SKM-1 treated with dmso at 0.1 percent for 144 hours (cell line): ENCODE measurements around the gene MPIG6B.

ENCODE experiments used
- DNase-seq: peaks from one replicate; lab custom pipeline; 2025; ENCODE audit not compliant: unreplicated experiment; lab: John Stamatoyannopoulos, UW

Gene MPIG6B

DNA sequence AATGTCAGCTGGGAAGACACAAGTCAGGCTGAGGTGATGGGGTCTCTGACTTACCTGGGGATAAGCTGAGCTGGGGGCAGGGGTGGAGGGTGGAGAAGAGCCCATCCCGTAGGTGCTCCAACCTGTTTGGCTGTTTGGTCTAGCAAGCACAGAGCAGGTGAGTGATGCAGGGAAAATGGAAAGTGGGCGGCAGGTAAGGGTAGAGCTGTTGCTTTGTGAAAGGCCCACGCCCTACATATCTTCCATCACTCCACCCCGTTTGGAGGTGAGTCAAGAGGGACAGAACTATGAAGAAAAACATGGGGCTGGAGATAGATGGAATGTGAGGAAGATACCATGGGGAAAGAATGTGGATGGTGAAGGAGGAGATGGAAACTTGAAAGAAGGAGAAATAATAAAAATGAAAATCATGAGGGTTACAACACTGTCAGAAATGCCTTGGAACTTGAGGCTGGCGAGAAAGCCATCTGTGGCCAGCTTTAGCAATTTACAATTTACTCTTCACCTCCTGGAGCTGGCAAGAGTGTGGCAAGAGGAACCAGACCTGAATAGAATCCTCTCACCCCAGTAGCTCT is 2.9 kb upstream of the MPIG6B start:
- DNase-seq, result no peak

GRCh38 chr6:31721351-31722020 is 1.7 kb upstream of the MPIG6B start, which contains the start of gene LY6G6C:
LY6G6C (minus strand) TSS chr6:31721746; CDS start chr6:31721679, 67 bp downstream.
- no peak for DNase-seq

DNA sequence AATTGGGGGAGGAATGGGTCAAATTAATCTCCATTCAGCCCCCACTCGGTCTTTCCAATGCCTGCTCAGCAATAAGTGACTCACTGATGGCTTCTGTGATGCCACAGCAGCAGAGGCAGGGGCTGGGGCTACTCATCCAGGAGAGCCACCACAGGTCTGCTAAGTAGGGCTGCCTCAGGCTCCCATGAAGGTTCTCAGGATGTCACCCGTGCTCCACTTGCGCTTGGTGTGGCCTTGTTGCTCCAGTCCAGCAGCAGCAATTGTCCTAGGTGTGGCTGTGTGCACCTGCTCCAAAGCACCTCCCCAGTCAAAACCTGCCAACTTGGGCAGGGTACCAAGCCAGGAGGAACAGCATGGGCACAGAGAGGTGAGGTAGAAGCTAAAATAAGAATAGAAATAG is 1.0 kb upstream of the MPIG6B start:
- DNase-seq, result no peak

DNA sequence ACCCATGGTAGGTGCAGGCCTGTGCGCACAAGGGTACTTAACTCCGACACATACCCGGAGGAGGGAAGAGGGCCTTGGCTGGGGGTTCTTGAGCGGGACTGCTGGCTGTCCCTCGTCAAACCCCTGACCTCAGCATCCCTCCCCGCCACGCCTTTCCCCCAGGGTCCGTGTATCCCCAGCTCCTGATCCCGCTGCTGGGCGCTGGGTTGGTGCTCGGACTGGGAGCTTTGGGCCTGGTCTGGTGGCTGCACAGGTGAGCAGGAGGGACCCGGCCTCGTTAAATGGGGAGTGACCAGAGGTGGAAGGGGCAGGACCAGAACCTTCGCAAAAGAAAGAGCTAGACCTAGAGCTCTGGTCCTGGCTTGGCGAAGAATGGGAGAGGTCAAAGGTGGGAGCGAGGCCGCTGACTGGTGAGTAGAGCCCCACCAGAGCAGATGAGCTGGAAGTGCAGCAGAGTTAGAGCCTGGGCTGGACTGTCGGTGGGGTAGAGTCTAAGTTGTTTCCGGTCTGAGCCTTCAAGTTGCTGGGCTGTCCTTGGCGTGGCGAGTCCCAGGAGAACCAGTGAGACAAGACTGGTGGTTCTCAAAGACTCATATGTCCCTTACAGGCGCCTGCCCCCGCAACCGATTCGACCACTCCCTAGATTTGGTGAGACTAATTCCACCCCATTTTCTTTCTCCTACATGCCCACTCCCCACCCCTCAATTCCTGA is 963 bp downstream of the MPIG6B start:
- DNase-seq, result no peak

DNA sequence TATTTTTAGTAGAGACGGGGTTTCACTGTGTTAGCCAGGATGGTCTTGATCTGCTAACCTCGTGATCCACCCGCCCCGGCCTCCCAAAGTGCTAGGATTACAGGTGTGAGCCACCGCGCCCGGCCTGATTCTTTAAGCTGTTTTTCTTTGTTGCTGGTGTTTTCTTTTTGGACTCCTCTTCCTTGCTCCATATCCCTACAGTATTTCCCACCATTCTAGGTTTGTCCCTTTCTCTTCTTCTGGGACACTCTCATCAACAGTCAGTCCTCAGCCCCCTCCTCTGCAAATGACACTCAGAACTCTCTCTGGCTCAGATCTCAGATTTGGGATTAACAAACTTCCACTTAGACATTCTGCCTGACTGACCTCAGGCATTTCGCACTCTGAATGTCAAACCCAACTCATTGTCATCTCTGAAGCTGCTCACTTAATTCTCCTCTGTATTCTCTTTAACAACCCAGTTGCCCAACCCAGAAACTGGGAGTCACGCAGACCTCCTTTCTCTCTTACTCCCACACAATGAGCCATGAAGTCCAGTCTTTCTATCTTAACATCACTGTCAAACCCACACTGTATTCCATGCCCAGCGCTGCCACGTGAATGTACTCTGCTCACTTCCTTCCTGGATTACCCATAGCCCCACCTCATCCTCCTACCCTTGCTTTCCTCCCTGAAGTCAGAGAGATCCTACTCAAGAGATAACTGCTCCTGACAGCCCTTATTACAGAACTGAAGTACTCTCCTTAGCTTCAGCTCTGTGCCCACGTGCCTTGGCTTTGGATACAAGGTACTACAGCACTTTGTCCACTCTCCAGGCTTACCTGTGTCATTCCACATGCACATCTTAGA is 2.6 kb downstream of the MPIG6B start:
- no peak for DNase-seq

GRCh38 chr6:31727034-31727716 is 4.0 kb downstream of the MPIG6B start:
- DNase-seq, result peak; percentile 91

DNA sequence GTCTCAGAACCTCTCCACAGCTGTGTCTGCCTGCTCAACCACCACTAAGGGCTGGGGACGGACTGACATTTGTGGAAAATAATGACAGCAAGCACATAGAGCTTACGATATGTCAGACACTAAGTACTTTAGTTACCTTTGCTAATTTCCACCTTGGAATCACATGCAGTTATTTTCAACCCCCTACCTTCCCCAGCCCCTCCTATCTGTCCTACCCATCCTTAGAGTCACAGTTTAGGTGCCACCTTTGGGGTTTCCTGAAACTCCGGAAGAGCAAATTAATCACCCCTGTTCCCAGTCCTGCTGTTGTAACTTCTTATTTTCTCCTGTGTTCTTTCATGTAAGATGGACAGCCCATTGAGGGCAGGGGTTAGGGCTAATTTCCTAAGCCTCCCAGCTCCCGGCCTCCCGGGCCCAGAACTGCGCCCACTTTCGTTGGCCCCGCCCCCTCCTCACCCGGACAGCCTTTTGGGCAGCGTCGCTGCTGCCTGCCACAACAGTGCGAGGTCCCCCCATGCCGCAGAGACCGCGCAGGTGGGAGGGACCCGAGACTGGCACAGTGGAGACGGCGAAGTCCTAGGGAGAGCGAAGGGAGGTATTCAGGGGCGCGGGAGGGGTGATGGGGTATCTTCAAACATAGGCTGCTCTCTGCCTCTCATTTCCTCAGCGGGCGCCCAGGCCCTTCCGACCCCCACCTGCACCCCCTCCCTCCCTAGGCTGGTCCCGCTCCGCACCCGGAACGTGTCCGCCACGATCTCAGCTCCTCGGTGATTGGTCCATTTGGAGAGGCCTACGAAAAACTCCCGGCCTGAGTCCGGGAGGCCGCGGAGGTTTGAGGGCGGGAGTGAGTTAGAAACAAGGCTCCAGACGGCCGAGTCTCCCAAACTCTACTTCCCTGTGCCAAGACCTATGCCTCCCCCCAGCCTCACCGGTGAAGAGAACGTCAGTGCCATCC is 4.8 kb downstream of the MPIG6B start:
- peak; percentile 67 for DNase-seq

DNA sequence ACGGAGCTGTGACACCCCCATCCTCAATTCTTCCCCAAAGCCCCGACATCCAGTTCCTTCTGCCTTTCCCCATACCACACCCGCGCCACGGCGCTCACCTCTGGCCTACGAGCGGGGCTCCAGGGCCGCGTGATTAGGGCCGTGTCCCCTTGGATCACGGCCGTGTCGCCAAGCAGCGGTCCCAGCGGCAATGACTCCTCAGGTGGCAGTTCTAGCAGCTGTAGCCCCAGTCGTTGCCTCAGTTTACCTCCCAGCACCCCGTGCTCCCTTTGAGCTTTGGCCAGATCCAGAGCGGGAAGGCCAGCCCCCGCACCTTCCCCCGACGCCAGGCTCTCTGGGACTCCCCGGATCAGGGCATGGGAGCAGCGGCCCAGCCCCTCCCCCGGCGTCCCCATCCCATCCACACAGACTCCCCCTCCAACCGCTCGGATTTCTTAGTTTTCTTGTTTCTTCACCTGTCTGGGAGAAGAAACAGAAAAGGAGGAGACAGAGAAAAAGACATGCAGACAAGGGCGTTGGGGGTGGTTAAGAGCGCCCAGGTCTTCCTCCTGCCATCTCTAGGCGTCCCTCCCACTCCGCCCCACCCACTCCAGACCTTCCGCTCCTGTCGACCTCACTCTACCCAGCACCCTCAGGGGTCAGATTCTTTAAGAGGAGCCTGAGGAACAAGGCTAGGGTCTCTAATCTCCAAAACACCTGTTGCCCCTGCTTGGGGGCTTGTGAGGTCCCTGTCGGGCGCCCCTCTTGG is 5.8 kb downstream of the MPIG6B start, which contains the start of gene DDAH2:
Gene DDAH2, minus strand, starts transcription at position 533 of the 748 bp plus-strand sequence. Its CDS starts 138 bp downstream, at position 395.
- no peak for DNase-seq

GRCh38 chr6:31729515-31729978 is 6.4 kb downstream of the MPIG6B start:
- DNase-seq, result no peak

DNA sequence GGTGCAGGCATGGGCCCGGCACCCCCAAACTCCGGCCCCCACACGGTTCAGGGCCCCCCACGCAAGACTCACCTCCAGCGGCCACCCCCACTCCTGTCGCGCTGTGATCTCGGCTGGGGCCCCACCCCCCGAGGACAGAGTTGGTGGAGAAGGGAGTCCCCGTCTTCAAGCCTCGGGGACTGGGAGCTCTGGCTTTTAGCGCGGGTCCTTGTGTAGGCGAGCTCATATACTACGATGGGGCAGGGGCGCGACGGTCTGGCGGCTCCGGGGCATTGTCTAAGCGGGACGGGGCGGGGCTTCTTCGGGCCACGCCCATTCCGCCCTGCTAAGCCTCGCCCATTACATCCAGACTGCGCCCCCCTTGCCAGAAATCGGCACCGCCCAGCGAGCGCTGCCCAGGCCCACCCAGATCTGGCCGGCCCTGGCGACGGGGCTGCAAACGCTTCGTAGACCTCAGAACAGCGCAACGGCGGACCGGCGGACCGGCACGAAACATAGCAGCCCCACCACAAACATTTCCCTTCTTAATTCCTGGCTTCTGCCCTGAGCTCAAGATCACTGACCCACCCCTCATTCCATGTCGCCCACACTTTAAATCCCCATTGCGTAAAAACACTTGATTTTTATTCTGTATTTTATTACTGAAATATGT is 6.9 kb downstream of the MPIG6B start:
- no peak for DNase-seq

DNA sequence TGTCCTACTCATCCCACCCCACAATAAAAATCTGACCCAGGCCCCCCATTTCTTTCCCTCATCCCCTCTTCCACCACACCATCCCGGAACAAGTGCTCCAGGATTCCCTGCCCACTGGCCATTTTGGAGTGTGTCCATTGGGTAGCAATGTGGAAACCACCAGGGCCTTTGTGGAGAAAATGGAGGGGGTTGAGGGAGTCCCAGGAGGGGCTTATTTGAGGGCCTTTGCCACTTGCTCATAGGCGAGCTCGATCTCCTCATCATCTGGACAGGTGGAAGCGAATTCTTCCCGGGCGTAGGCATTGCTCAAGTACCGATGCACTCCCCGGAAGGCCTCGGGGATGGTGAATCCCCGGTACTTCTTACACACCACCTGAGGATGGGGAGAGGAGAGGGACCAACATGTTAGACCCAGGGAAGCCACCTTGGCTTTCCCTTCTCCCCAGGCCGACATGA is 7.5 kb downstream of the MPIG6B start:
- DNase-seq, result no peak

GRCh38 chr6:31732029-31732428 is 8.9 kb downstream of the MPIG6B start:
- DNase-seq, result no peak

DNA sequence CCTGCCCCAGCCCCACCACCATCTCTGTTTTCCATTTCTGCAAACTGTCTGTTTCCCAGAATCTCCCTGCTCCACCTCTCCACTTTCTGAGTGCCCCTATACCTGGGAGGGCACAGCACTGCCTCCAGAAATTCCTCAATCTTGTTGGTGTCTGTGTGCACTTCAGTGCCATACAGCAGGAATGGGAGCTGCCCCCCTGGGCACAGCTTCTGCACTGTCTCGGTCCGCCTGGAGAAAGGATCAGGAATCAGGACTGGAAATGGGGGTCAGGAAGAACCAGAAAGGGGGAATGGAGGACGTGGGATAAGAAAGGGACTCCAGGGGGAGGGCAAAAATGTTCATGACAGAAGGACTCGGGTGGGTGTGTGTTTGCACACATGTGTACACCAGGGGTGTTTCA is 10.6 kb downstream of the MPIG6B start:
- no peak for DNase-seq

- no peak for DNase-seq
These were observed 11.2 kb downstream of the MPIG6B start for GRCh38 chr6:31734247-31734820.

GRCh38 chr6:31734821-31735406 is 11.7 kb downstream of the MPIG6B start:
- DNase-seq, result peak; percentile 74

- peak; percentile 82 for DNase-seq
These were observed 13.0 kb downstream of the MPIG6B start, which contains the start of gene CLIC1 for GRCh38 chr6:31736021-31736767. CLIC1 (minus strand) TSS chr6:31736530; CDS start chr6:31736300, 230 bp downstream.
